GM21528 (cell line): Measurements from ENCODE around the gene OAS2.
"Not testable (repeated sequence)": the region's sequence is repeated elsewhere in the genome, so short reads cannot be mapped to it uniquely, and the experiment has no call there.

Source experiments
- ATAC-seq: cut with Tn5 transposase; IDR thresholded peaks from one replicate; pipeline ENCODE4 v1.9.1; 2021; ENCODE audit warnings: mild to moderate bottlenecking, moderate library complexity; ENCODE audit not compliant: unreplicated experiment, low FRiP score

Gene OAS2

GRCh38 chr12:112980491-112981158 lies 2.3 kb downstream of the OAS2 start:
- no peak for ATAC-seq

GRCh38 chr12:112985642-112986290 lies 7.4 kb downstream of the OAS2 start:
- no peak for ATAC-seq

- ATAC-seq, result no peak
Measured at GRCh38 chr12:112986291-112986800, 8.0 kb downstream of the OAS2 start.

GRCh38 chr12:112987561-112987960 lies 9.2 kb downstream of the OAS2 start:
- ATAC-seq, result no peak

- ATAC-seq, result no peak
Measured at GRCh38 chr12:112988224-112988623, 9.9 kb downstream of the OAS2 start.

- not testable (repeated sequence) for ATAC-seq
Measured at GRCh38 chr12:112988823-112989385, 10.6 kb downstream of the OAS2 start.

- no peak for ATAC-seq
Measured at GRCh38 chr12:112989806-112990205, 11.5 kb downstream of the OAS2 start.

- ATAC-seq, result no peak
Measured at GRCh38 chr12:112992541-112993398, 14.5 kb downstream of the OAS2 start.

GRCh38 chr12:112995008-112995407 lies 16.7 kb downstream of the OAS2 start:
- no peak for ATAC-seq

- no peak for ATAC-seq
Measured at GRCh38 chr12:112996501-112996900, 18.2 kb downstream of the OAS2 start.

- no peak for ATAC-seq
Measured at GRCh38 chr12:112997506-112997905, 19.2 kb downstream of the OAS2 start.

- ATAC-seq, result peak; percentile 90
Measured at GRCh38 chr12:112998987-112999767, 20.9 kb downstream of the OAS2 start.

GRCh38 chr12:113000433-113000832 lies 22.1 kb downstream of the OAS2 start:
- no peak for ATAC-seq

- no peak for ATAC-seq
Measured at GRCh38 chr12:113002155-113002554, 23.8 kb downstream of the OAS2 start.

GRCh38 chr12:113002676-113003075 lies 24.4 kb downstream of the OAS2 start:
- ATAC-seq, result no peak

- no peak for ATAC-seq
Measured at GRCh38 chr12:113003636-113004035, 25.3 kb downstream of the OAS2 start.

GRCh38 chr12:113005762-113006161 lies 27.4 kb downstream of the OAS2 start:
- ATAC-seq, result no peak

- ATAC-seq, result no peak
Measured at GRCh38 chr12:113006206-113006605, 27.9 kb downstream of the OAS2 start.

- ATAC-seq, result no peak
Measured at GRCh38 chr12:113006641-113007040, 28.3 kb downstream of the OAS2 start.

- ATAC-seq, result no peak
Measured at GRCh38 chr12:113007166-113007565, 28.8 kb downstream of the OAS2 start.
